RPMI8226 (cell line): ENCODE data around the gene SLC20A1.
"Not testable (repeated sequence)": the region's sequence is repeated elsewhere in the genome, so short reads cannot be mapped to it uniquely, and the experiment has no call there.

Source experiments
- DNase-seq: peaks from one replicate; pipeline ENCODE4 v3.0.0-alpha.2; 2015

The SLC20A1 gene, protein sequence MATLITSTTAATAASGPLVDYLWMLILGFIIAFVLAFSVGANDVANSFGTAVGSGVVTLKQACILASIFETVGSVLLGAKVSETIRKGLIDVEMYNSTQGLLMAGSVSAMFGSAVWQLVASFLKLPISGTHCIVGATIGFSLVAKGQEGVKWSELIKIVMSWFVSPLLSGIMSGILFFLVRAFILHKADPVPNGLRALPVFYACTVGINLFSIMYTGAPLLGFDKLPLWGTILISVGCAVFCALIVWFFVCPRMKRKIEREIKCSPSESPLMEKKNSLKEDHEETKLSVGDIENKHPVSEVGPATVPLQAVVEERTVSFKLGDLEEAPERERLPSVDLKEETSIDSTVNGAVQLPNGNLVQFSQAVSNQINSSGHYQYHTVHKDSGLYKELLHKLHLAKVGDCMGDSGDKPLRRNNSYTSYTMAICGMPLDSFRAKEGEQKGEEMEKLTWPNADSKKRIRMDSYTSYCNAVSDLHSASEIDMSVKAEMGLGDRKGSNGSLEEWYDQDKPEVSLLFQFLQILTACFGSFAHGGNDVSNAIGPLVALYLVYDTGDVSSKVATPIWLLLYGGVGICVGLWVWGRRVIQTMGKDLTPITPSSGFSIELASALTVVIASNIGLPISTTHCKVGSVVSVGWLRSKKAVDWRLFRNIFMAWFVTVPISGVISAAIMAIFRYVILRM

GRCh38 chr2:112645310-112646101 lies at the start of gene SLC20A1:
Gene SLC20A1, plus strand, starts transcription at chr2:112645939. Its CDS starts 890 bp downstream, at chr2:112646829.
- DNase-seq: peak; percentile 98

DNA sequence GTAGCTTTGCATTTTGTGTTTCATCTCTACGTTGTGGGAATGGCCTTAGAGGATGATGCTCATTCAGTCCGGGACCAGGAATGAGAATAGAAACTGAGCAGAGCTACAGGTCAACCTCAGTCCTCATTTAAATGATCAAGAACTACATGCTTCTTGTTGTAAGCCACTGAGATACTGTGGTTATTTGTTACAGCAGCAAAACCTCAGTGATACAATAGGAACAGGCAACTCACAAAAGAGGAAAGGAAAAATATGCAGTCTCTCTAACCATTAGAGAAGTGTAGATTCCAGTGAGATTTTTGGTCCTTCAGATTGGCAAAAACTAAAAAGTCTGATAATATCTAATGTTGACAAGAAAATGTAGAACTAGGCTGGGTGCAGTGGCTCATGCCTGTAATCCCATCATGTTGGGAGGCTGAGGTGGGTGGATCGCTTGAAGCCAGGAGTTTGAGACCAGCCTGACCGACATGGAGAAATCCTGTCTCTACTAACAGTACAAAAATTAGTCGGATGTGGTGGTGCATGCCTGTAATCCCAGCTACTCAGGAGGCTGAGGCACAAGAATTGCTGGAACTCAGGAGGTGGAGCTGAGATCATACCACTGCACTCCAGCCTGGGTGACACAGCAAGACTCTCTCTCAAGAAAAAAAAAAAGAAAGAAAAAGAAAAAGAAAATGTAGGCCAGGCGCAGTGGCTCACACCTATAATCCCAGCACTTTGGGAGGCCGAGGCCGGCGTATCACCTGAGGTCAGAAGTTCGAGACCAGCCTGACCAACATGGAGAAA lies 48.0 kb upstream of the SLC20A1 start:
- no peak for DNase-seq

DNA sequence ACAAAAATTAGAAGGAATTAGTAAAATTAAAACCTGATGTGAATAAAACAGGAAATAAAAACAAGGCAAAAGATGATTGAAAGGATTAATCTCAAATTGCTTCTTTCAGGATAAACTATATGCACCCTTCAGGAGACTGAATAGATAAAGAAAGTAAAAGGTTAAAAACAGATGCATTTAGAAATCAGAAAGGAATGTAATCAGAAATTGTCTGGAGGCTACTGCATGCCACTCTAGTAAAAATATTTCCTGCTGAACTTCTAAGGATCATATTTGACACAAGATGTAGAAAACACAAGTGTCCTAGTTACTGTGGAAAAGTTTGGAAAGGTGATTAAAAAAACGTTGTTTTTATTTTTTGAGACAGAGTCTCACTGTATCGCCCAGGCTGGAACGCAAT lies 45.1 kb upstream of the SLC20A1 start:
- no peak for DNase-seq

GRCh38 chr2:112601754-112602153 lies 44.0 kb upstream of the SLC20A1 start:
- DNase-seq: no peak

DNA sequence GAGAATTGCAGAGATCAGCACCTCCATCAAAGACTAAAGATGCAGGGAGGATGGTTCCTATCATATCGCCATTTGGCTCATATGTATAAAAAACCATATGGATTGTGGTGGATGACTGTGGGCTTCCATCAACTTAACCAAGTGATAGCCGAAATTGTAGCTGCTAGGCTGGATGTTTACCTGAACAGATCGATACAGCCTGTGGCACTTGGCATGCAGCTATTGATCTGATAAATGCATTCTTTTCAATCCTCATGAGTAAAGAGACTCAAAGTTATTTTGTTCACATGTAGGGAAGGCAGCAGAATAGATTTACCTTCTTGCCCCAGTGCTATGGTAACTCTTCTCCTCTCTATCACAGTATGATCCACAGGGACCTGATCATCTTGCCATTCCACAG lies 42.8 kb upstream of the SLC20A1 start:
- DNase-seq: no peak

- no peak for DNase-seq
These were observed 42.0 kb upstream of the SLC20A1 start for GRCh38 chr2:112603731-112604130.

DNA sequence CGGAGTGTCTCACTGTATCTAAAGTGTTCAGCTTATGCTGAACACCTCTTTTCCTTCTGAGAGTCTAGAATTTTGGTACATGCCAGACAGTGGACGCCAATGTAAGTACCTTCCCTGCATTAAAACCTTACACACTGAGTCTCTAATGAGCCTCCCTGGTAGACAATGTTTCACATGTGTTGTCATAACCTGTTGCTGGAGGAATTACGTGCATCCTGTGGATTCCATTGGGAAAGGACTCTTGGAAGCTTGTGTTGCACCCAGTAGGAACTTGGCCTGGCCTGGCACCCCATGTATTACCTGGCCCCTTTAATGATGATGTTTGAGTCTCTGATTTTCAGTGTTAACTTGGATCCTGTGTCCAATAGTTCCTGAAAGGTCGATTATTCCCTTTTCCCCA lies 40.8 kb upstream of the SLC20A1 start:
- no peak for DNase-seq

- DNase-seq: no peak
These were observed 39.8 kb upstream of the SLC20A1 start for GRCh38 chr2:112605926-112606325.

DNA sequence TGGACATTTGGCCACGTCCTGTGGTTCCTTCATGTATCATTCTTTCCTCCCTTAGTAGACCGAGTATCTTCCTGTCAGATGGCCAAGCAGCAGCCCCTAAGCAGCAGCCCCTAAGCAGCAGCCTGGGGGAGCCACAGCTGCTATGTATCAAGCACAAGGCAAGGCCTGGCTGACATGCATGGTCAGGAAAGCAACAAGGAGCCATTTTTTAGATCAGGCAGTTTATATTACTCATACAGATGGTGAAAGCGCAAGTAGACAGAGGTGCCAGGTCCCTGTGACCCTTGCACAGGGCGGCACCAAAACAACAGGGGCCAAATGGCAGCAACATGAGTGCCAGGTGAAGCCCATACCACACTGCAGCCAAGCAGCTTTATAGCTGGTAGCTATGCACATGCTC lies 39.2 kb upstream of the SLC20A1 start:
- no peak for DNase-seq

- DNase-seq: peak; percentile 73
These were observed 37.9 kb upstream of the SLC20A1 start for GRCh38 chr2:112607680-112608438.

DNA sequence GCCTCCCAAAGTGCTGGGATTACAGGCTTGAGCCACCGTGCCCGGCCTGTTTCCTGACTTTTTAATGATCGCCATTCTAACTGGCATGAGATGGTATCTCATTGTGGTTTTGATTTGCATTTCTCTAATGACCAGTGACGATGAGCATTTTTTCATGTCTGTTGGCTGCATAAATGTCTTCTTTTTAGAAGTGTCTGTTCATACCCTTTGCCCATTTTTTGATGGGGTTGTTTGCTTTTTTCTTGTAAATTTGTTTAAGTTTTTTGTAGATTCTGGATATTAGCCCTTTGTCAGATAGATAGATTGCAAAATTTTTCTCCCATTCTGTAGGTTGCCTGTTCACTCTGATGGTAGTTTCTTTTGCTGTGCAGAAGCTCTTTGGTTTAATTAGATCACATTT lies 36.4 kb upstream of the SLC20A1 start:
- DNase-seq: not testable (repeated sequence)

GRCh38 chr2:112612283-112612682 lies 33.5 kb upstream of the SLC20A1 start:
- DNase-seq: not testable (repeated sequence)

DNA sequence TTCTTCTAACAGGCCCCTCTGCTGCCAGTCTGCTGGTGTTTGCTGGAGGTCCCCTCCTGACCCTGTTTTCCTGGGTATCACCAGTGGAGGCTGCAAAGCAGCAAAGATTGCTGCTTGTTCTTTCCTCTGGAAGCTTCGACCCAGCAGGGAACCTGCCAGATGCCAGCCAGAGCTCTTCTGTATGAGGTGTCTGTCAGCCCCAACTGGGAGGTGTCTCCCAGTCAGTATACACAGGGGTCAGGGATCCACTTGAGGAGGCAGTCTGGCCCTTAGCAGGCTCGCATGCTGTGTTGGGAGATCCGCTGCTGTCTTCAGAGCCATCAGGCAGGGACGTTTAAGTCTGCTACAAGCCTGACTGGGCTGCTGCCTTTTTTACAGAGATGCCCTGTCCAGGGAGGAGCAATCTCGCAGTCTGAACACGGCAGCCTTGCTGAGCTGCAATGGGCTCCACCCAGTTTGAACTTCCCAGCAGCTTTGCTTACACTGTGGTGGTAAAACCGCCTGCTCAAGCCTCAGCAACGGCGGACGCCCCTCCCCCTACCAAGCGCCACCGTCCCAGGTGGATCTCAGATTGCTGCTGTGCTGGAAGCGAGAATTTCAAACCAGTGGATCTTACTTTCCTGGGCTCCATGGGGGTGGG lies 31.4 kb upstream of the SLC20A1 start:
- no peak for DNase-seq

DNA sequence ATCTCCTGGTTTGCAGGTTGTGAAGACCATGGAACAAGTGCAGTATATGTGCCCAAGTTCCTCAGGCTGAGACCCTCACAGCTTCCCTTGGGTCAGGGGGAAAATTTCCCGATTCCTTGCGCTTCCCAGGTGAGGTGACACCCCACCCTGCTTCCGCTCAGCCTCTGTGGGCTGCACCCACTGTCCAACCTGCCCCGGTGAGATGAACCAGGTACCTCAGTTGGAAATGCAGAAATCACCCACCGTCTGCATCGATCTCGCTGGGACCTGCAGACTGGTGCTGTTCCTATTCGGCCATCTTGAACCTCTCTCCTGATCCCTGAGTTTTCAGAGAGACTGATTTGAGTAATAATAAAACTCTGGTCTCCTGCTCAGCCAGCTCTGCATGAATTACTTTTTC lies 30.7 kb upstream of the SLC20A1 start:
- DNase-seq: no peak

DNA sequence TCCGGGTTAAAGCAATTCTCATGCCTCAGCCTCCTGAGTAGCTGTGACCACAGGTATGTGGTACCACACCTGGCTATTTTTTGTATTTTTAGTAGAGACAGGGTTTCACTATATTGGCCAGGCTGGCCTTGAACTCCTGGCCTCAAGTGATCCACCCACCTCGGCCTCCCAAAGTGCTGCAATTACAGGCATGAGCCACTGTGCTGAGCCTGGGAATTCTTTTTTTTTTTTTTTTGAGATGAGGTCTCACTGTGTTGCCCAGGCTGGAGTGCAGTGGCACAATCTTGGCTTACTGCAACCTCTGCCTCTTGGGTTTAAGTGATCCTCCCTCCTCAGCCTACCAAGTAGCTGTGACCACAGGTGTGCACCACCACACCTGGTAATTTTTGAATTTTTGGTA lies 29.9 kb upstream of the SLC20A1 start:
- DNase-seq: not testable (repeated sequence)

DNA sequence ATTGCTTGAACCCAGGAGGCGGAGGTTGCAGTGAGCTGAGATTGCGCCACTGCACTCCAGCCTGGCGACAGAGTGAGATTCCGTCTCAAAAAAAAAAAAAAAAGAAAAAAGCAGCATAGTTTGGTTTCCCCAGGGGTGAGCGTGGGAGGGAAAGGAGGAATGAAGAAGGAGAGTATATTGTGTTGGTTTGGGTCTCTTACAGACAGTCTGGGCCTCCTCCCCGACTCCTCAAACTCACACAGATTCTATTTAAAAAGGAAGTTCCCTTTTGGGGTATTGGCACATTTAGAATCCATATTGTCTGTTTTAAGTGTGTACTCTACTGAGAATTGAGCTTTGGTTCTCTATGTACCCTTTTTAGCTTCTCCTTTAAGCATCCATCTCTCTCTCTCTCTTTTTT lies 27.4 kb upstream of the SLC20A1 start:
- DNase-seq: no peak

- no peak for DNase-seq
These were observed 23.8 kb upstream of the SLC20A1 start for GRCh38 chr2:112621790-112622527.

DNA sequence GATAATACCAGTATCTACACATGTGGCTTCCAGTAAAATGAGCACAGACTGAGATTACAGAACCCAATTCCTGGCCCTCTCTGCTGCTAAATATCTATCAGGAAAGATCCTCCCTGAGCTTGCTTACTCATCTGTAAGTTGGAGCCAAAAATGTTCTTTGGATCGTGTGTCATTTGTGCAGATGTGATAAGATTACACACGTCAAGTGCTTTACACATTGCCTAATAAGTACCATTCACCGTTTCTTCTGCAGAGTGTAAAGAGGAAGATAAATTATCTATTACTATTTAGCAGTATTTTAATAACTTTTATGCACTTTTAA lies 23.2 kb upstream of the SLC20A1 start:
- no peak for DNase-seq

DNA sequence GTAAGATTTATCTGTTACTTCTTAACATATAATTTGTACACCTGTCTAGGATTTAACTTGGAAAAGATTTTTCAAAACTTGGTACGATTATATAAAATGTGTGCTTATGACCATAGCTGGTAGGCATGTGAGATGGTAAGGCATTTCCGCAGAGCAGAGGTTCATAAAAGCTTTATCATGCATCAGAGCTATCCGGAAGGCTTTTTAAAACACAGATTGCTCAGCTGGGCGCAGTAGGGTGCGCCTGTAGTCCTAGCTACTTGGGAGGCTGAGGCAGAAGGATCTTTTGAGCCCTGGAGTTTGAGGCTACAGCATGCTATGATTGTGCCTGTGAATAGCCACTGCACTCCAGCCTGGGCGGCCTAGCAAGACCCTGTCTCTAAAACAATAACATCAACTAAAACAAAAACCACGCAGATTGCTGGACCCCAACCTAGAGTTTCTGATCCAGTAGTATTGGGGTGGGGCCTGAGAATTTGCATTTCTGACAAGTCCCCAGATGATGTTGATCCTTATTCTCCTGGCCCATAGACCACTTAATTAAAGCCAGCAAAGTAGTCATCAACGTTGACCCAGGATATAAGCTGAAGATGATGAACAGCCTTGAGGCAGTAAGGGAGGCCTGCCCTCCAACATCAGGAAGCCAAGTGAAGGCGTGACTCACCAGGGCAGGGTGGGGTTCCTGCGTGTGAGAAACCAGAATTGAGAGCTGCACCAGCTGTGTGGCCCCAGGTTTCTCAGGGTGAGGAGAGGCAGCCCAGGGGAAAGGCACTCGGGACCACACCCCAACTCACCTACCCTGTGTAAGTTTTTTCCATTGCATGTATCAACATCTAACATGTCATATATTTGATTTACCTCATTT lies 21.6 kb upstream of the SLC20A1 start:
- peak; percentile 40 for DNase-seq
